KG1 (cell line): Measurements from ENCODE around the gene ST7L.
"Not testable (repeated sequence)": the region's sequence is repeated elsewhere in the genome, so short reads cannot be mapped to it uniquely, and the experiment has no call there.

ENCODE experiments used
- DNase-seq: peaks from one replicate; lab custom pipeline; 2025; lab: John Stamatoyannopoulos, UW

Gene ST7L

DNA sequence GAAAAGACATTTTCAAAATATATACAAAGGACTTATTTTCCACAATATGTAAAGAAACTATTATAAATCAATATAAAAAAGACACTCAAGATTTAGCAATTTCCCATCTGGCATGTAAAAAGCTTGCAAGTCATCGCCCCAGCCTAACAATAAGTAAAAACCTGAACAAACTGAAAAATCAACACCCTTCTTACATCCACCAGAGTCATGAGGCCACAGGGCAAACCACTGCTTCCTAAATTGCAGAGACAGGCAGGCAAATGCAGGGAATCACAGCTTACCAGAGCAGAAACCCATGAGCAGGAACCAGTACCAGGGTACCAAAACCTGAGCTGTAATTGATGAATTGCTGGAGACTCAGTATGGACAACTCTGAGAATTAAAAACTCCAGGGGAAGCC lies 126.9 kb downstream of the ST7L start:
- no peak for DNase-seq

DNA sequence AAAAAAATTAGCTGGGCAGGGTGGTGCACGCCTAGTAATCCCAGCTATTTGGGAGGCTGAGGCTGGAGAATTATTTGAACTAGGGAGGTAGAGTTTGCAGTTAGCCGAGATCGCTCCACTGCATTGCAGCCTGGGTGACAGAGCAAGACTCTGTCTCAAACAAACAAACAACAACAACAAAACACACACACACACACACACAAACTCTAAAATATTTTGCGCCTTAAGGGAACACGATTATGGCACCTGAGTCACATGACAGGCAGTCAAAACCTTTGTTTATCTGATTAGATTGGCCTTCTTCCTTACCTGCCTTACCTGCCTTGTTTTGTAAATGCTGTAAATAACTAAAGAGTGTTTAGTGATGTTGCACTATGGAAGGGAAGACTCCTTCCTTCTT lies 130.8 kb downstream of the ST7L start:
- DNase-seq: no peak

DNA sequence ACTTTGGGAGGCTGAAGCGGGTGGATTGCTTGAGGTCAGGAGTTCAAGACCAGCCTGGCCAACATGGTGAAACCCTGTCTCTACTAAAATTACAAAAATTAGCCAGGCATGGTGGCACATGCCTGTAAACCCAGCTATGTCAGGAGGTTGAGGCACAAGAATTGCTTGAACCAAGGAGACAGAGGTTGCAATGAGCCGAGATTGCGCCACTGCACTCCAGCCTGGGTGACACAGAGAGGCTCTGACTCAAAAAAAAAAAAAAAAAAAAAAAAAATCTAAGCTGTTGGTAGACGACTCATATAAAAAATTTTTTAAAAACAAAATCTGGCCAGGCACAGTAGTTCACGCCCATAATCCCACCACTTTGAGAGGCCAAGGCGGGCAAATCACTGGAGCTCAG lies 131.3 kb downstream of the ST7L start:
- DNase-seq: not testable (repeated sequence)

DNA sequence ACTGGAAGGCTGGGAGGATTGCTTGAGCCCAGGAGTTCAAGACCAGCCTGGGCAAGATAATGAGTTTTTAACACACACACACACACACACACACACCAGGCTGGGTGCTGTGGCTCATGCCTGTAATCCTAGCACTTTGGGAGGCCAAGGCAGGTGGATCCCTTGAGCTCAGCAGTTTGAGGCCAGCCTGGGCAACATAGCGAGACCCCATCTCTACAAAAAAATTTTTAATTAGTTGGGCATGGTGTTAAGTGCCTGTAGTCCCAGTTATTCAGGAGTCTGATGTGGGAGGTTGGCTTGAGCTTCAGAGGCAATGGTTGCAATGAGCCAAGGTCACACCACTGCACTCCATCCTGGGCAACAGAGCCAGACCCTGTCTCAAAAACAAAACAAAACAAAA lies 132.9 kb downstream of the ST7L start:
- DNase-seq: not testable (repeated sequence)

DNA sequence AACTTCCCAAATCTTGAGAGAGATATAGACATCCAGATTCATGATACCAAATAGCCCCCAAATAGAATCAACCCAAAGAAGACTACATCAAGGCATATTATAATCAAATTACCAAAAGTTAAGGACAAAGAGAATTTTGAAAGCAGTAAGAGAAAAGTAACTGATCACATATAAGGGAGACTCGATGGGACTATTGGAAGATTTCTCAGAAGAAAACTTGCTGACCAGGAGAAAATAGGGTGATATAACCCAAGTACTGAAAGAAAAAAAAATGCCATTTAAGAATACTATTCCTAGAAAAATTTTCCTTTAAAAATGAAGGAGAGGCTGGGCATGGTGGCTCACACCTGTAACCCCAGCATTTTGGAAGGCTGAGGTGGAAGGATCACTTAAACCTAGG lies 140.6 kb downstream of the ST7L start:
- no peak for DNase-seq

DNA sequence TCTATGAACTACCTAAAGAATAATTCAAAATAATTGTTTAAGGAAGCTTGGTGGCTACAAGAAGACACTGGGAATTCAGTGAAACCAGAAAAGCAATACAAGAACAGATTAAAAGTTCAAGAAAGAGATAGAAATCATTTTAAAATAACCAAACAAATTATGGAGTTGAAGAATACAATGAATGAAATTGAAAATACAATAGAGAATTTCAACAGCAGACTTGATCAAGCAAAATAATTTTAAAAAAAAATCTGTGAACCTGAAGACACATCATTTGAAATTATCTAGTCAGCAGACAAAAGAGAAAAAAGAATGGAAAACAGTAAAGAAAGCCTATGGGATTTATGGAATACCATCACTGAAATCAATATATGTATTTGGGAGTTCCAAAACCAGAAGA lies 141.4 kb downstream of the ST7L start:
- DNase-seq: no peak
